ENCODE data around the gene CA11. TPM values are rescaled to one million over a fixed set of nuclear protein-coding genes. Genes with fewer than 3 reads are reported as not detected.

The CA11 gene
- total RNA-seq, 6 experiments from 2014 or later = 0.53 to 2.5 (median 1.4) TPM

DNA sequence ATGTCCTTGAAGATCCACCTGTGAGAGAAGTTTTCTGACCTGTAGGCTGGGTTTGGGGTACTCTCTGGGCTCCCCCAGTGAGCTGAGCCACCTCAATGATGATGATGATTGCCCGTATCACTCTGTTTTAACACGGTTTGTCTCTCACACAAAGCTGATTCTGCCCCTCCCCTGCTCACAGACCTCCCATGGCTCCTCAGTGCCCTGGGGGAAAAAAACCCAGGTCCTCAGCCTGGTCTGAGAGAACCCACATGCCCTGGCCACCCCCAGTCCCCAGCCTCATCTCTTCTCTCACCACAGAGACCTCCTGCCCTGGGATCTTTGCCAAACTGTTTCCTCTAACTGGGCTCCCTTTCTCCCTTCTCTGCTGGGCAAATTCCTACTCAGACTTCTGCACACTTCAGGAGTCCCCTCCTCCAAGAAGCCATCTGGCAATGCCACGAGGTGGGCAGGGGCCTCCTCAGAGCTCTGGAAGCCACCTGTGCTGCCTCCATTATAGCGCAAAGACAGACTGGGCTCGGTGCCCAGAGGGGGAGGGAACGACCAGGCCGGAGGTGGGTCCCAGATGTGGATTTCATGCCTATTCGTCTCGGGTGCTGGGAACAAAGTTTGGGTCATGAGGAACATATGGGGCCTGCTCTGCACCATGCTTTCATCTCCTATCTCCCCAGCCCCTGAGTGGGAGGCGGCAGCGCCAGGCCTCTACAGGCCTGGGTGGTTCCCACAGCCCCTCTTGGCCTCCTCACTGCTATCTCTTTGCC lies 8.5 kb upstream of the CA11 start:
- TF ChIP-seq, protein P1, sequence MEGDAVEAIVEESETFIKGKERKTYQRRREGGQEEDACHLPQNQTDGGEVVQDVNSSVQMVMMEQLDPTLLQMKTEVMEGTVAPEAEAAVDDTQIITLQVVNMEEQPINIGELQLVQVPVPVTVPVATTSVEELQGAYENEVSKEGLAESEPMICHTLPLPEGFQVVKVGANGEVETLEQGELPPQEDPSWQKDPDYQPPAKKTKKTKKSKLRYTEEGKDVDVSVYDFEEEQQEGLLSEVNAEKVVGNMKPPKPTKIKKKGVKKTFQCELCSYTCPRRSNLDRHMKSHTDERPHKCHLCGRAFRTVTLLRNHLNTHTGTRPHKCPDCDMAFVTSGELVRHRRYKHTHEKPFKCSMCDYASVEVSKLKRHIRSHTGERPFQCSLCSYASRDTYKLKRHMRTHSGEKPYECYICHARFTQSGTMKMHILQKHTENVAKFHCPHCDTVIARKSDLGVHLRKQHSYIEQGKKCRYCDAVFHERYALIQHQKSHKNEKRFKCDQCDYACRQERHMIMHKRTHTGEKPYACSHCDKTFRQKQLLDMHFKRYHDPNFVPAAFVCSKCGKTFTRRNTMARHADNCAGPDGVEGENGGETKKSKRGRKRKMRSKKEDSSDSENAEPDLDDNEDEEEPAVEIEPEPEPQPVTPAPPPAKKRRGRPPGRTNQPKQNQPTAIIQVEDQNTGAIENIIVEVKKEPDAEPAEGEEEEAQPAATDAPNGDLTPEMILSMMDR (IDR thresholded peaks at IDR 0.05) = no peak
- no peak overlapping the region for H3K27ac Mint-ChIP-seq
- H3K9me3 Mint-ChIP-seq = no peaks in the 10 kb centered on the region
- no peak overlapping the region for H3K4me3 Mint-ChIP-seq
- no peaks in the 10 kb centered on the region for H3K36me3 Mint-ChIP-seq (ENCODE audit: low read depth)
- H3K4me1 Mint-ChIP-seq (ENCODE audit: low read depth) = peaks cover 18% of the 10 kb centered on the region
- DNase-seq = no peak
- H3K27me3 Mint-ChIP-seq (ENCODE audit: insufficient read depth) = peaks cover 2% of the 10 kb centered on the region

DNA sequence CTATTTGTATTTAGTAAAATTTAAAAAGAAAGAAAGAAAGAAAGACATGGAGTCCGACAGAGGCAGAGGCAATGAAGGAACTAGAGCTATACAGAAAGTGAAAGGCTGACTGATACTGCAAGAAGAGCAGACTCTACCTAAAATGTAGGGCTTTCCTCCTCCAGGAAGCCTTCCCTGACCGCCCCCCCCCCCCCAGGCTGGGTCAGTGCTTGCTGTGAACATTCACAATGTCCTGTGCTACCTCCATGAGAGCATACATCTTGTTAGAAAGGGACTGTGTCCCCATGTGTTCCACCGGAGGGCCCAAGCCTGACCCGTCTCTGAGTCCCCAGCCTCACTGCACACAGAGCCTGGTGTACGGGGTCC lies 5.7 kb upstream of the CA11 start:
- no peak for DNase-seq
- Mint-ChIP-seq H3K4me3 (no peak overlapping the region), H3K27me3 (ENCODE audit: insufficient read depth) (peaks cover 7% of the 10 kb centered on the region), H3K4me1 (ENCODE audit: low read depth) (peaks cover 16% of the 10 kb centered on the region), H3K27ac (no peak overlapping the region), H3K36me3 (ENCODE audit: low read depth) (no peaks in the 10 kb centered on the region), H3K9me3 (no peaks in the 10 kb centered on the region)
- TF ChIP-seq, protein P1 (IDR thresholded peaks at IDR 0.05) = no peak

DNA sequence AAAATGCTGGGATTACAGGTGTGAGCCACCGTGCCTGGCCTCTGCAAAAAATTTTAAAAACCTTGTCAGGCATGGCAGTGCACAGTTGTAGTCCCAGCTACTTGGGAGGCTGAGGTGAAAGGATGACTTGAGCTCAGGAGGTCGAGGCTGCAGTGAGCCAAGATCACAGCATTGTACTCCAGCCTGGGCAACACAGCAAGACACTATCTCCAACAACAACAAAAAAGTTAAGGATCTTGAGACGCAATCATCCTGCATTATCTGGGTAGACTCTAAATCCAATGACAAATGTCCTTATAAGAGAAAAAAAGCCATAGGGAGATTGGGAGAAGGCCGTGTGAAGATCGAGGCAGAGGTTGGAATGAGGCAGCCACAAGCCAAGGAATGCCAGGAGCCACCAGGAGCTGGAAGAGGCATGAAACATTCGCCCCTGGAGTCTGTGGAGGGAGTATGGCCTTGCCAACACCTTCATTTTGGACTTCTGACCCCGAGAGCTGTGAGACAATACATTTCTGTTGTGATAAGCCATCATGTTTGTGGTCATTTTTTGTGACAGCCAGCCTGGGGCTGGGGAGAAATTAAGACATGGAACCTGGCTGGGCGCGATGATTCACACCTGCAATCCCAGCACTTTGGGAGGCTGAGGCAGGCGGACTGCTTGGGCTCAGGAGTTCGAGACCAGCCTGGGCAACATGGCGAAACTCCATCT lies 5.1 kb upstream of the CA11 start:
- Mint-ChIP-seq H3K4me1 (ENCODE audit: low read depth) (peaks cover 13% of the 10 kb centered on the region), H3K4me3 (no peak overlapping the region), H3K27me3 (ENCODE audit: insufficient read depth) (peaks cover 7% of the 10 kb centered on the region), H3K9me3 (no peaks in the 10 kb centered on the region), H3K36me3 (ENCODE audit: low read depth) (no peaks in the 10 kb centered on the region), H3K27ac (no peak overlapping the region)
- TF ChIP-seq, protein P1 (IDR thresholded peaks at IDR 0.05) = no peak
- no peak for DNase-seq

DNA sequence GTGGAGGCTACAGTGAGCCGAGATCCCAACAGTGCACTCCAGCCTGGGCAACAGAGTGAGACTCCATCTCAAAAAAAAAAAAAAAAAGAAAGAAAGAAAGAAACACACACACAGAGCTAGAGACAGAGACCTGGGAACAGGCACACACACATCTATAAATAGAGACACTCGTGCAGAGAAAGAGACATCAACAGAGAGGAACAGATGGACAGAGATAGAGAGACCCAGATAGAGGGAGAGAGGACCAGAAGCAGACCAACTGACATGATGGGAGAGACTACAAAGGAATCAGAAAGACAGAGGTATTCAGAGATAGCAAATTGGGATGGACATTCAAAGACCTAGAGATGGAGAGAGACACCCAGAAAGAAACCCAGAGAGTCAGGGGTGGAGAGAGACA lies 2.1 kb upstream of the CA11 start:
- no peak for DNase-seq
- TF ChIP-seq, protein P1 (IDR thresholded peaks at IDR 0.05) = no peak
- Mint-ChIP-seq H3K27me3 (ENCODE audit: insufficient read depth) (peaks cover 12% of the 10 kb centered on the region), H3K4me1 (ENCODE audit: low read depth) (peaks cover 21% of the 10 kb centered on the region), H3K4me3 (no peak overlapping the region), H3K9me3 (no peaks in the 10 kb centered on the region), H3K27ac (no peak overlapping the region), H3K36me3 (ENCODE audit: low read depth) (no peaks in the 10 kb centered on the region)

DNA sequence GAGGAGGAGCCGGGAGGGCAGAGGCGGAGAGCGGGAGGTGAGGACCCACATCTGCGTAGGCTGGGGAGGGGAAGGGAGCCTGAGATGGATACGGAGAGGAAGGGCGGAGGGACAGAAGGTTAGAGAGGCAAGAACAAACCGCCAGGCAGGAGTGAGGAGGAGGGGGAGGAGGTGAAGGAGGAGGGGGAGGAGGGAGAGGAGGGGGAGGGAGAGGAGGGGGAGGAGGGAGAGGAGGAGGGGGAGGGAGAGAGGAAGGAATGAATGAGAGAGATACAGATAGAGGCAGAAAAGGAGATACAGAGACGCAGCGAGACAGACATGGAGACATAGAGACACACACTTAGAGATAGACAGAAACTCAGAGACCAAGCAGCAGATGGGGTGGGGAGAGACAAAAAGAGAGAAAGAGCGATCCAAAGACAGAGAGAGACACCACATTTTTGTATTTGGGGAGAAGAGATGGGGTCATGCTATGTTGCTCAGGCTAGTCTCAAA lies 782 bp upstream of the CA11 start:
- TF ChIP-seq, protein P1 (IDR thresholded peaks at IDR 0.05) = no peak
- peaks cover 19% of the 10 kb centered on the region for H3K27me3 Mint-ChIP-seq (ENCODE audit: insufficient read depth)
- H3K4me3 Mint-ChIP-seq = peak overlapping the region; percentile 26; the same call in 1 of the 2 replicates
- peaks cover 21% of the 10 kb centered on the region for H3K4me1 Mint-ChIP-seq (ENCODE audit: low read depth)
- no peak for DNase-seq
- H3K27ac Mint-ChIP-seq = no peak overlapping the region
- H3K9me3 Mint-ChIP-seq = no peaks in the 10 kb centered on the region
- no peaks in the 10 kb centered on the region for H3K36me3 Mint-ChIP-seq (ENCODE audit: low read depth)

All from HFFc6 (cell line).